Measurements from ENCODE around the gene ZNRD2.

The ZNRD2 gene

DNA sequence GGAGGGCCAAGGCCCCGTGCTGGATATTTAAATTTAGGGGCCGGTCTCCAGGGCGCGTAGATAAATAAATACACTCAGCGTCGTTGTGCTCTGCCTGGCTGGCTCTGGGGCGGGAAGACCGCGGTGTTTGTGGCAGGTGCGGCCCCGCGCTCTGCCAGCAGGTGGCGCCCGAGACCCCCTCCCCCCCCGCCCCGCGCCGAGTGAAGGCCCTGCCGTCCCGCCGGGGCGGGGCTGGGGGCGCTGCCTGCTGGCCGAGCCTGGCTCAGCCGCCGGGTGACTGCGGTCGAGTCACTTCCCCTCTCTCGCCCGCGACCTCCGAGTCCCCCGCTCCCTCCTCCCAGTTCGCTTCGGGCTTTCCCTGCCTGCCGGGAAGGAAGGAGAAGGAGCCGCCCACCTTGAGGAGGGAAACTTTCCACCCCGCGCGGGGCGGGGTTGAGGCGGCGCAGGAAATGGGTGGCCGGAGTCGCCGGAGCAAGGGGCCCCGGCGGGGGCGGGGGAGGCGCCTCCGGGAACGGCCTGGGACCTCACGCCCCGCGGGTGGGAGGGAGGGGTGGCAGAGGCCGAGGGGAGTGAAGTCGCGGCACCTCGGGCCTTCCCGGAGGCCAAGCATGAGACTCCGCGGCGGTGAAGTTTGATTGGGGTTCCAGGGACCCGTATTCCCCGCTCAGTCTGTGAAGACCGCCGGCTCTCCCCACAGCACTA, 4.0 kb downstream of the ZNRD2 start:
- DNase-seq: peak; percentile 97

DNA sequence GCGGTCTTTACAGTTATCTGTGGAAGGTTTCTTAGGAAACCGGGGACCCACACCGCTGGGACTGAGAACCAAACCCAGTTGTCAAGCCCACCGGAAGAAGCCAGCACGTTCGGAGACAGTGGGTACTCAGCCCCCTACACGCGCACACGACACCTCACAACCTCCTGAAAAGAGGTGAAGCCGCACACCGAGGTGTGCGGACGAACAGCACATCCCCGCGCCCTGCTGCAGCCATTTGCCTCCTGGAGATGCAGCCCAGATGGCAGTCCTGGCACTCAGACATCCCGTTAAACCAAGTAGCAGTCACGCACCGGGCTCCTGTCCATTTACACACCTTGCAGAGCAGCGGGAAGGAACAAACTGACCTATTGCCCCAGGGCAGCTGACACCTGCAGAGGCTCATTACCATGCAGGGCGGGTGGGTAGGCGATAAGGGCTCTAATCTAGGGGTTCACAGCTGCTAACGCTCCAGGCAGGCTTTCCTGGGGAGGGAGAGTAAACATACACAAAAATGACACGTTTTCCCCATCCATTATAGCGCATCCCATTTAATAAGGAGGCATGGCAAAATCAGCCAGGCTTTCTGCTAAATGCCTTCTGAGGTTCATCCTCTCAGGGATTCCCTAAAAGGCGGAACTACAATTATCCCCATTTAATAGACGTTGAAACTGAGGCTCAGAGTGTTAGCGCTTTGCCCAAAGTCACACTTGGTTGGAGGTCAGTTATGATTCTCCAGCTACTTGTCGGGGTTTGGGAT, 4.7 kb downstream of the ZNRD2 start:
- no peak for DNase-seq

DNA sequence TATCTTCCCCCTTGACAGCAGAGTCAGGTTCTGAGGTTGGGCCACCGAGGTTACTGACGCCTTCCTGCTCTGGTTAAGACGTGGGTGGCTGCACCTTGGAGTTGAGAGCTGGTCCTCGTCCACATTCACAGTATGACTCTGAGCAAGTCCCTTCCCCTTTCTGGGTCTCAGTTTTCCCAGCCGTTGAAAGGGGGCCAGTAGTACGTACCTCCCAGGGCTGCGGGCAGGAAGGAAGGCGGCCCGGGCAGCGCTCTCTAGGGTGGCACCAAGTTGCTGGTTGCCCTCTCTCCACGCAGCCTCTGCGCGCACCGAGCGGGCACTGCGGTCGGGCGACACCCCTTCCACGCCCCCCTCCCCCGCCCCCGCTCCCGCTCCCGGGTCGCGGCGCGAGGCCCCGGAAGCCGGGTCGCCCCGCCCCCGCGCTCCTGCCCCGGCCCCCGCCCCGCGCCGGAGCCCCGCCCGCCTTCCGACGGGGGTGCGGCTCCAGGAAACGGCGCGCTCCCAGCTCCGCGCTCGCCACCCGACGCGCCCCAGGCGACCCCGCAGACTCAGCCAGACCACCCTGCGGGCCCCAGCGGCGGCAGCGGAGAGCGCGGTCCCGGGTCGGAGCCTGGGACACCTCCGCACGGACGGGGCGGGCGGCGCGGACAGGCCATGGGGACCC, 5.4 kb downstream of the ZNRD2 start, which contains the start of gene EHBP1L1:
TSS of gene EHBP1L1 (plus strand) at position 486 of the 664 bp plus-strand sequence. CDS start 250 bp downstream, outside the sequence.
- peak; percentile 89 for DNase-seq

DNA sequence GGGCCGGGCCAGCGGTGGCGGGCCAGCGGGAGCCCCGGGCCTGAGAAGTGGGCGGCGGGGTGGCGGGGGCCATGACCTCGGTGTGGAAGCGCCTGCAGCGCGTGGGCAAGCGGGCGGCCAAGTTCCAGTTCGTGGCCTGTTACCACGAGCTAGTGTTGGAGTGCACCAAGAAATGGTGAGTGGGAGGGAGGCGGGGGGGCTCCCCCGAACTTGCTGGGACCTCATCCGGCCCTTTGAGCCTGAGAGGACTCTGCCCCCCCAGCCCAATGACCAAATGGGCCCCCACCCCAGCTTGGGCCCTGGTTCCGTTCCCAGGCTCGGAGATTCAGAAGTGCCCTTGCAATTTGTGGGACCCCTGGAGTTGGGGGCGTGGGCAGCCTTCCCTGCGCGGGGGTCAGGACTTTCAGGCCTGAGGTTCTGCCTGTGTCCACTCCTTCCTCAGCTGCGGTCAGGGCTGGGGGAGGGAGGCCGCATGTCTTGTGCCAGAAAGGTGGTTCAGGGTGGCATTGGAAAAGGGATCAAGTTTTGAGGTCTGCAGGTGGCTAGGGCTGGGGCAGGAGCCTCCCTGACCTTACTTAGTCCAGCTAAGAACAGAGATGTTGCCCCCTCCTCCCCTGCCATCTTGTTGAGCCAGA, 6.1 kb downstream of the ZNRD2 start:
- no peak for DNase-seq

DNA sequence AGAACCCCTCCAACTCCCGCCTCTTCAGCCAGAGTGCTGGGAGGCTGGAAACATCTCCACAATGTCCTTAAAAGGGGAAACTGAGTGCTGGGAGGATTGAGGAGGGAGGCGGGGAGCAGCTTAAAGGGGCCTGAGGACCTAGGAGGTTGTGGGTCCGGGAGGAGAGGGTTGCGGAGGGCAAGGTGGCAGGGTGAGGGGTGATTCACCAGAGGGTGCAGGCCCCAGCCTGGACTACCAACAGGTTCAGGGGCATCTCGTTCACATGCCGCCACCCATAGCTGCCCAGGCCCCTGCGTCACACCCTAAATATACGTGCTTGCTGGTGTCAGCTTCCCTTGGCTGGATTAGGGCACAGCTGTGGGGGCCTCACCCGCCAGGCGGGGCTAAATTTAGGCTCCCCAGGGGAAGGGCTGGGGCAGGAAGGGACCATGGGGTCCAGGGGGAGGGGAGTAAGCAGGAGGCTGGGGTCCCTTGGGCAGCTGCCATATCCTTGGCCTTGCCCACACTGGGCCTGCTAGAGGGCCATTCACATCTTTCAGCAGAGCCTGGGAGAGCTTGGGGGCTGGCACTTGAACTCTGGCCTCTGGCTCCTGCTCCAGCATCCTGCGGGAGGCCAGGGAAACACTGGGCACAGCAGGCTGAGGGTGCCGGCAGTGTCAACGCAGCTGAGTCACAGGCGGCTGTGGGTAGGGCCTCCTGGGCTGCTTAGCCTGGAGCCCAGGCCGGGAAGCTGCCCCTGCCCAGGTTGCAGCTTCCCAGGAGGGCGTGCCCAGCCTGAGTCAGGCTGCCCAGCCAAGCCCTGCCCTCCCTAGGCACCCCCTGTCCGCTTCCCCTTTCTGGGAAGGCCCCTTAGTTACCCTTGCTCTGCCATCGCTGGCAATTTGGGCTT, 6.8 kb downstream of the ZNRD2 start:
- DNase-seq: peak; percentile 48

DNA sequence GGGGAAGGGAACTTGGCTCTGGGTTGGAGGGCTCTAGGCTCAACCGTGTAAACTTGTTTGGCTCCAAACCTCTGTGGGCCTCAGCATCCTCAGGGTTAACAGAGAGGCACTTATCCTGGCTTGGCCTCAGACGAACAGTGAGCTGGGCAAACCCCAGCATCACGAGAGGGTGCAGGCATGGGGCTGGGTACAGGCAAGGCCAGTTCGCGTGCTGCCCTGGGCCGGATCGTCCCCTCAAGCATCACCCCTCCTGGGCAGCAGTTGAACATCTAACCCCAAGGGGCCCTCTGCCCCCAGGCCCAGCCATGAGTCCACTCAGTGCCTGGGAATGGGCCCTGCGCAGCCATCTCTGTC, 7.5 kb downstream of the ZNRD2 start:
- DNase-seq: no peak

DNA sequence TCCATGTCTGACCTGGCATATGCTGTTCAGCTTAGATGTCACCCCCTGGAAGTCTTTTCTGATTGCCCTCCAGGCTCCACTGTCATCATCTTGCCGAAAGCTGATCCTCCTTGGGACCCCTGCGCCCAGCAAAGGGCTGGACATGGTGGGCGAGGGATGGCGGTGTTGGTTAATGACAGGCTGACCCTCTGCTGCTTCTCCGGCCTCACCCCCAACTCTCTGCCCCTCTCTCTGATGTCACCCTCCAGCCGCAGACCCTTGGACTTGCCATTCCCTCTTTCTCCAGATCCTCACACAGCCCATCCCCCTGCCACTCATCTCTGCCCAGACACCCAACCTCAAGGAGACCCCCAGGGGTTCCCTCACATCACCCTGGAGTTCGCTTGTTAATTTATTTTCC, 7.9 kb downstream of the ZNRD2 start:
- no peak for DNase-seq

DNA sequence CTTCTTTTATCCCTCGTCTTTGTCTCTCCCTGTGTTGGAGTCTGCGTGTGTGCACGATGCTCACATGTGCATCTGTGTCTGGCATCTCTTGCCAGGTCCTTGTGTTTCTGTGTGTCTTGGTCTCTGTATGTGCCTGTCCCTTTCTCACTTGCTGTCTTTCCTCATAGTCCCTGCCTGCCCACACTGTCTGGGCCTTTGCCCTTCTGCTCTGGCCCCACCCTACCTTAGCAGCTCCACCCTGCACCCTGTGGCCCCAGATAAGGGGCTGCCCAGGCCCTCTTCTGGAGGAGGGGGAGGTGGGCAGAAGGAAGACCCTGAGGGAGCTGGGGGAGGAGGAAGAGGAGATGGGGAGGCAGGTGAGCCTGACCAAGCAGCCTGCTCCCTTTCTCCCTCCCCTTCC, 8.4 kb downstream of the ZNRD2 start:
- no peak for DNase-seq

DNA sequence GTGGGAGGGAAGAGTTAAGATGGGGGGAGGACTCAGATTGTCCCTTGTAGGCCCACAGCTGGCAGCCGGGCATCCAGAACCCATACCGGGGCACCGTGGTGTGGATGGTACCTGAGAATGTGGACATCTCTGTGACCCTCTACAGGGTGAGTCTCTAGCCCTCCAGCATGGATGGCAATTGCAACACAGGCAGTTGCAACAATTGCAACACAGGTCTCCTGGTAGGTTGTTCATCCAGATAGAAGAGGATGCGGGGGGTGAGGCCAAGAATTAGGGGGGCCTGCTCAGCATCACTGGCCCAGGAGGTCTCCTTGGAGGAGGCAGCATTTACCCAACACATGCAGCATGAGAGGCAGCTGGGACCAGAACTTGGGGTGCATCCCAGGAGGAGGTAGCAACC, 9.0 kb downstream of the ZNRD2 start:
- DNase-seq: no peak

DNA sequence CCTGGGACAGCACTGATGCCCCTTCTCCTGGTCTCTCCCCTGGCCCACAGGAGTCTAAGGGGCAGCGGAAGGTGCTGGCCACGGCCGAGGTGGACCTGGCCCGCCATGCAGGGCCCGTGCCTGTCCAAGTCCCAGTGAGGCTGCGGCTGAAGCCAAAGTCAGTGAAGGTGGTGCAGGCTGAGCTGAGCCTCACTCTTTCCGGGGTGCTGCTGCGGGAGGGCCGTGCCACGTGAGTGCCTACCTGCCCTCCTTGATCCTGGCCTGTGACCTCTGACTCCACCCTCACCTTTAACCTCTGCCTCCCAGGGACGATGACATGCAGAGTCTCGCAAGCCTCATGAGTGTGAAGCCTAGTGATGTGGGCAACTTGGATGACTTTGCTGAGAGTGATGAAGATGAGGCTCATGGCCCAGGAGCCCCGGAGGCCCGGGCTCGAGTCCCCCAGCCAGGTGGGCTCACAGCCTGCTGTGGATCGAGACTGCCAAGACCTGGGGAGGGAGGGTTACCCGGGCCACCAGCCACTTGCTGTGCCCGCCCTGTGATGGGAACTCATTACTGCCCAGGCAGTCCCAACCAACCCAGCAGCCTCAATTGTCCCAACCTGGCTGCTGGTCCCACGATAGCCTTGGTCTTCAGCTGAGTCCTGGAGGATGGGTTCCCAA, 9.9 kb downstream of the ZNRD2 start:
- no peak for DNase-seq

DNA sequence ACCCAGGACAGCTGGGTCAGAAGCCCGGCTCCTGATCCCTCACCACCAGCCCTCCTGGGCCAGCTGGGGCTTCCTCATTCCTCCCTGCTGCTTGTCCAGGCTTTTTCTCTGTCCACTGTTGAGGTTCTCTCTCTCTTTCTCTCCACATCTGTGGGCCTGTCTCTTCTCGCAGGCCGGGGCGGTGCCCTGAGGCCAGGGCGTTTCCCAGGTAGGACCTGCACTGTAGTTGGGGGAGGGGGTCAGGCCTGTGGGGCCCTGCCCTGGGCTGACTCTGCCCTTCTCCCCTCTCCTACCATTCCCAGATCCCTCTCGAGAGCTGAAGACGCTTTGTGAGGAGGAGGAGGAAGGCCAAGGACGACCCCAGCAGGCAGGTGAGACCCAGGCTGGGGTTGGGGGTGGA, 10.5 kb downstream of the ZNRD2 start:
- DNase-seq: no peak

DNA sequence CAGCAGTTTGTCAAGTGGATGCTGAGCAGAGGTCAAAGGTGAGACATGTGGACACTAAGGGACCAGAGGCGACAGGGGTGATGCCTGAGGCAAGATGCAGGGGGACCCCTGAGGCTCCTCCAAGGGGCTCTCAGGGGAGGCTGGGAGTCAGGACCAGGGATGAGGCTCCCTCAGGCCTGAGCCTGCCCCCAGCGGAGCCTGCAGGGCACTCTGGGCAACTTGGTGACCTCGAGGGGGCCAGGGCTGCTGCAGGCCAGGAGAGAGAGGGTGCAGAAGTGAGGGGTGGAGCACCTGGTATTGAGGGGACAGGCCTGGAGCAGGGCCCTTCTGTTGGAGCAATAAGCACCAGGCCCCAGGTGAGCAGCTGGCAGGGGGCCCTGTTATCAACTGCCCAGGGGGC, 11.7 kb downstream of the ZNRD2 start:
- no peak for DNase-seq

DNA sequence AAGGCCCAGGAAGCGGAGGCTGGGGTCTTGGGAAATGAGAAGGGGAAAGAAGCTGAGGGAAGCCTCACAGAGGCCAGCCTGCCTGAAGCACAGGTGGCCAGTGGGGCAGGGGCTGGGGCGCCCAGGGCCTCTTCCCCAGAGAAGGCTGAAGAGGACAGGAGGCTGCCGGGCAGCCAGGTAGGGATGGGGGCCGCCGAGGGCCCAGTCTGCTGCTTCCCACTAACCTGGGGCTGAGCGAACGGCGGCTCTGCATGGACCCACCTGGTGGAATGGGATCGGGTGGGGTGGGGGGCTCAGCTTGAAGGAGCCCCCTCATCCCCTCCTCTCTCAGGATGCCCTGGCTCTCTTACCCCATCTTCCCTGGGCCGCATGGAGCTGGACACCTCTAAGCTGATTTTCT, 13.3 kb downstream of the ZNRD2 start:
- no peak for DNase-seq

DNA sequence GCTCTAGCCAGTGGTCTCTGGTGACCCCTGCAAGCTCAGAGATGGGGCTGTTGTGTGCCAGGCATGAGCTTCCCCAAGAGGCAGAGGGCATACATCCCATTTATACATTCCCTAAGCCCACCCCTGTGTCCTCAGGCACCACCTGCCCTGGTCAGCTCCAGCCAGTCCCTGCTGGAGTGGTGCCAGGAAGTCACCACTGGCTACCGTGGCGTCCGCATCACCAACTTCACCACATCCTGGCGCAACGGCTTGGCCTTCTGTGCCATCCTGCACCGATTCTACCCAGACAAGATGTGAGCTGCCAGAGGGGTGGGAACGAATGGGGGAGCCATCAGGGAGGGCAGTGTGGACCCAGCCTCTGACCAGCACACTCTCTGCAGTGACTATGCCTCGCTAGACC, 13.8 kb downstream of the ZNRD2 start:
- DNase-seq: no peak

DNA sequence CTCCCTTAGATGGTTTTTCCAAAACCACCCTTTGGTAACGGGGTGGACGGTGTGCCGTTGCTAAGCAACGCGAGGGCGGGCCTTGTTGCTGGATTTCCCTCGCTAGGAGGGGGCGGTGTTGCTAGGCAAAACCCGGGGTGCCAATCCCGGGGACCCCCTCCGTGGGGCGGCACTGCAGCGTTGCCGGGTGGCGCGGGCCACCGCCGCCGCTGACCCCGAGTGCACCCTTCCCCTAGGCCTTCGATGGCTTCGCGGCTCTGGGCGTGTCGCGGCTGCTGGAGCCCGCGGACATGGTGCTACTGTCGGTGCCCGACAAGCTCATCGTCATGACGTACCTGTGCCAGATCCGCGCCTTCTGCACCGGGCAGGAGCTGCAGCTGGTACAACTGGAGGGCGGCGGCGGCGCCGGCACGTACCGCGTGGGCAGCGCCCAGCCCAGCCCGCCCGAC, 14.5 kb downstream of the ZNRD2 start:
- no peak for DNase-seq

DNA sequence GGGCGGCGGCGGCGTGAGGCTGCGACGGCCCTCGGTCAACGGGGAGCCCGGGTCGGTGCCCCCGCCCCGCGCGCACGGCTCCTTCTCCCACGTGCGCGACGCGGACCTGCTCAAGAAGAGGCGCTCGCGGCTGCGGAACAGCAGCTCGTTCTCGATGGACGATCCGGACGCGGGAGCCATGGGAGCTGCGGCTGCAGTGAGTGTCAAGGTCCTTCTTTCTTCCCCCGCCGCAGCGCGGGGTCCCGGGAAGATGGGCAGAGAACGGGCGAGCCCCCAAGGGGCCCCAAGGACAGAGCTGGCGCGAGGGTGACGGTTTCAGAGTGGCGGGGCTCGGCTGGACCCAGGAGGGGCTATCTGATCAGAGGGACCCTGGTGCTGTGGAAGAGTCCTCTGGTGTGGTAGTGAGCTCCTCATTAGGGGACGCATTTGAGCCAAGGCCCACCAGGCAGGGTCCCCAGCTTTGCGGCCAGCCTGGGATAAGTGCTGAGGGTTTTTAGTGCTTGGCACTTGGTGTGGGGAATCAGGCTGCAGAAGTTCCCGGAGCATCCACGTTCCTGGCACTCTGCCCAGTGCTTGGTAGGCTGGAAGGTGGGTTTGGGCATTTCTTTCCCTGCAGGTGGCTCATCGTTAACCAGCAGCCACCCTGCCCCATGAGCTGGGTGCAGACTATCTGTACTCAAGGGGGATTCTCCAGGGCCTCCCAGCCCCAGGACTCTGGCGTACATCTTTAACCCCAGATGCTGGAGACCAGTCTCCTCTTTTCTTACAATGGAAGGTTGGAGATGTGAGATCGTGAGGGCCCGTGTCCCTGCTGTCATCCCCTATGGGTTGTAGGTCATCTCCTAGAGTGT, 15.3 kb downstream of the ZNRD2 start:
- no peak for DNase-seq

DNA sequence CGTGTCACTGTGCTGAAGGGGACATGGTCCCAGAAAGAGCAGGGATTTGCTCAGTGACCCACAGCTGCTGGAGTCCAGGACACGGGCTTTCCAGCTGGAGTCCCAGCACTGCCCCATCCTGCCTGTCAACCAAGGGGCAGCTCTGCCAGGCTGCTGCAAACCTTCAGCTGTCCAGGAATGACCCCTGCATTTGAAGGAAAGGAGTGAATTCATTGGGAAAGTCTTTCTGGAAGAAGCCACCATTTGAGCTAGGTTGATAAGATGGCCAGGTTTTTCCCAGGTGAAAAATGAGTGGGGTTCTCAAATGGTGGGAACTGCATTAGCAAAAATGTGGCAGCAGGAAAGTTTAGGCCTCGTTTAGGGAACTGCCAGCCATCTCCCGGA, 16.0 kb downstream of the ZNRD2 start:
- no peak for DNase-seq

DNA sequence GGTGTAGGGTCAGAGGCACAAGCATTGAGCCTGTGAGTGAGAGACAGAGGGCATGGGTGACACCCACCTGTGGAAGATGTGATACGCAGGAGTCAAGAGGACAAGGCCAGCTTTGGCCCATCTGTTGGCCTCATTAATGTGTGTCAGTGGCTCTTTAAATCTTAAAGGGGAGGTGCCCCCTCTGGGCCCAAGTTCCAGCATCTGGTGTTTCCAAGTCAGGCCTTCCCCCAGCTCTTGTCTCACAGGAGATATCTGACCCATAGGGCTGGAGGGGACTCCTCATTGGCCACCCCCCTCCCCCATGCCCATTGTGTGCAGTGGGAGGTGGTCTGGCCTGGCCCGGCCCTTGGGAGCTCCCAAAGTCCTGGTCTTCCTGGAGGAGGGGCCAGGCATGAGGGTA, 16.4 kb downstream of the ZNRD2 start:
- DNase-seq: no peak

DNA sequence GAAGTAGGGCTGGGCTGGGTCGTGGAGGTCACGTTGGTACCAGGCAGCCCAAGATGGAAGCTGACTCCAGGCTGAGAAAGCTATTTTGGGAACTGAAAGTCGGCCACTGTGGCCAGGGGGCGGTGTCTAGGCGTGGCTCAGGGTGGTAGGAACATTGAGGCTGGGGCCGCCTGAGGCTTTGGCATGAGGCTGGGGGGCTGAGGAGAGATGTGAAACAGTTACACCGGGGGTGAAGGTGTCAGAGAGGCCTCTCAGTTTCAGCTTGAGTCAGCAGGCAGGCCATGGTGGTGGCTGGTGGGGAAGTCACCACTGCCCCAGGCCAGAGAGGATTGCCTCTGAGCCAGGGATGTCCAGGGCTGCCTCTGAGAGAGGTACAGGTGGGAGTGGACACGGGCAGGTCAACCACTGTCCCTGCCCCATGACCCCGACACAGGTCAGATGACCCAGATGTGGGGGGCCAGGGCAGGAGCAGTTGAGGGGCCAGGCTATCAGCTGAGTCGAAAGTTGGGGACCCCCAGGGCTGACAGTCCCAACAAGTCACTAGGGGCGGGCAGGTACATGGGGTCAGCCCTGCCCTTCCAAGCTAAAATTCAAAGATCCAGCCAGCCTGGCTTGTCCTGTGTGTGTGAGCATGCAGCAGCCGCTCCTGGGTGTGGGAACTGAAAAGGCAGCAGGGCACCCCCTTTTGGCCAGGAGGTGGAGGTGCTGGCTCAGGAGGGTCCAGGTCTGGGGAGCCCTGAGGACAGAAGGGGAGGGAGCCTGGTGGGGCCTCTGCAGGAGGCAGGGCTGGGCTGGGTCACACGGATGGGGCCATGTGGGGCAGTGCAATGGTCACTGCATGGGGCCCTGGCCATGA, 18.1 kb downstream of the ZNRD2 start:
- DNase-seq: peak; percentile 85

Data from CD4-positive, alpha-beta T cell treated with Interleukin-21 for 1 hour (primary cell).